H1 (cell line): ENCODE results near the gene MCMBP. TPM values are rescaled to one million over a fixed set of nuclear protein-coding genes. Genes with fewer than 3 reads are reported as not detected.

ENCODE experiments used
- CTCF ChIP-seq, 3 experiments: IDR thresholded peaks; 1 replicate in 2 of 3; 2 replicates in 1 of 3; pipeline versions ENCODE4 v1.5.1 to v1.6.1; 2011; ENCODE audit warnings: low read length in 3 of 3, mild to moderate bottlenecking in 3 of 3, inconsistent platforms in 2 of 3, low read depth in 1 of 3, moderate library complexity in 1 of 3; ENCODE audit not compliant: insufficient read depth in 1 of 3; ENCODE audit errors: control extremely low read depth in 1 of 3
- KDM1A ChIP-seq: fragments of 200-600, 300-600 bp; sonication (generic); IDR thresholded peaks from 2 replicates; pipeline ENCODE4 v1.7.1; 2016; ENCODE audit warnings: mild to moderate bottlenecking, low read length, borderline replicate concordance
- POLR2AphosphoS5 ChIP-seq: IDR thresholded peaks from 2 replicates; pipeline ENCODE4 v1.6.1; 2011; ENCODE audit warnings: low read depth, low read length
- TBP ChIP-seq: IDR thresholded peaks from 2 replicates; pipeline ENCODE4 v1.6.1; 2011; ENCODE audit warnings: low read depth, low read length, improper control_type of control experiment
- polyA plus RNA-seq, 7 experiments: library from polyadenylated mRNA; depleted of rRNA in 3 of 7; stranded (reverse) in 5 of 7; unstranded in 2 of 7; fragments of >200 nt in 5 of 7; fragments of 200-250 nt in 2 of 7; gene quantifications; 1 replicate in 5 of 7; 2 replicates in 1 of 7; 4 replicates in 1 of 7; pipeline versions ENCODE4 v1.2.1 to v1.2.3, GENCODE V29; 2011 to 2013; ENCODE audit warnings: missing spikeins in 2 of 7, mixed read lengths in 2 of 7
- total RNA-seq: library from RNA; stranded (reverse); fragmentation: NEBNext Ultra II Directional; extraction: Animal tissue kit (Norgen Biotek cat#: 25700); gene quantifications from 2 replicates; pipeline ENCODE4 v1.2.1, GENCODE V29; 2021

The MCMBP gene
- total and polyA plus RNA-seq, 2 of the 8 experiments (the other 6 are each of a cell fraction or from before 2014, with no cell fraction given) = 67.3 to 81.7 TPM

- TF ChIP-seq POLR2AphosphoS5 = no peak
- TF ChIP-seq TBP = no peak
- TF ChIP-seq KDM1A = no peak
- no peak for TF ChIP-seq CTCF (IDR thresholded peaks at IDR 0.05; ENCODE audit: control extremely low read depth in 1 of 3, insufficient read depth in 1 of 3, low read depth in 1 of 3, low read length in 3 of 3)
Observed at GRCh38 chr10:119831656-119832055, 41.0 kb downstream of the MCMBP start (continued).
